HG03432 (cell line): ENCODE measurements around the gene RLN1.
"Not testable (repeated sequence)": the region's sequence is repeated elsewhere in the genome, so short reads cannot be mapped to it uniquely, and the experiment has no call there.

ENCODE experiments used
- ATAC-seq: cut with Tn5 transposase; IDR thresholded peaks from one replicate; pipeline ENCODE4 v1.9.1; 2021; ENCODE audit warnings: mild to moderate bottlenecking, moderate library complexity; ENCODE audit not compliant: unreplicated experiment

Gene RLN1

GRCh38 chr9:5326187-5326586, 13.5 kb downstream of the RLN1 start:
- no peak for ATAC-seq

DNA sequence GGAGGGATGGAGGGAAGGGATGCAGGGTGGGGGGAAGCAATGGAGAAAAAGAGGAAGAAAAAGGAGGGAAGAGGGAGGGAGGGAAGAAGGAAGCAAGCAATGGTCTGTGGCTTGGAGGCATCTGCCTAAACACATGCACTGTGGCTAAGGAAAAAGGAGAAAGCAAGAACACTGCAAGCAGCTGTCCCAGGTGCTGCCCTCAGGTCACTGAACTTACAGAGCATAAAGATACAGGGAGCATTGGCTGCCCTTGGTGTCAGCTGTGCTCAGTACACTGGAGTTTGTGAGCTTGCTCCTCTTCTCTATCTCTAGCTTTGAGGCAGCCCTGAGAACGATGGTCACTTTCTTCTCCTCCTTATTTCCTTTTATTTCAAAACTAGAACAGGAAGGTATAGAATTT, 18.1 kb downstream of the RLN1 start:
- ATAC-seq, result not testable (repeated sequence)

- no peak for ATAC-seq
Observed at GRCh38 chr9:5321058-5321457, 18.6 kb downstream of the RLN1 start.

GRCh38 chr9:5316406-5316805, 23.3 kb downstream of the RLN1 start:
- ATAC-seq, result not testable (repeated sequence)

- ATAC-seq, result no peak
Observed at GRCh38 chr9:5315187-5315923, 24.3 kb downstream of the RLN1 start.

- ATAC-seq, result no peak
Observed at GRCh38 chr9:5310851-5311250, 28.8 kb downstream of the RLN1 start.

GRCh38 chr9:5305741-5306140, 33.9 kb downstream of the RLN1 start:
- no peak for ATAC-seq

DNA sequence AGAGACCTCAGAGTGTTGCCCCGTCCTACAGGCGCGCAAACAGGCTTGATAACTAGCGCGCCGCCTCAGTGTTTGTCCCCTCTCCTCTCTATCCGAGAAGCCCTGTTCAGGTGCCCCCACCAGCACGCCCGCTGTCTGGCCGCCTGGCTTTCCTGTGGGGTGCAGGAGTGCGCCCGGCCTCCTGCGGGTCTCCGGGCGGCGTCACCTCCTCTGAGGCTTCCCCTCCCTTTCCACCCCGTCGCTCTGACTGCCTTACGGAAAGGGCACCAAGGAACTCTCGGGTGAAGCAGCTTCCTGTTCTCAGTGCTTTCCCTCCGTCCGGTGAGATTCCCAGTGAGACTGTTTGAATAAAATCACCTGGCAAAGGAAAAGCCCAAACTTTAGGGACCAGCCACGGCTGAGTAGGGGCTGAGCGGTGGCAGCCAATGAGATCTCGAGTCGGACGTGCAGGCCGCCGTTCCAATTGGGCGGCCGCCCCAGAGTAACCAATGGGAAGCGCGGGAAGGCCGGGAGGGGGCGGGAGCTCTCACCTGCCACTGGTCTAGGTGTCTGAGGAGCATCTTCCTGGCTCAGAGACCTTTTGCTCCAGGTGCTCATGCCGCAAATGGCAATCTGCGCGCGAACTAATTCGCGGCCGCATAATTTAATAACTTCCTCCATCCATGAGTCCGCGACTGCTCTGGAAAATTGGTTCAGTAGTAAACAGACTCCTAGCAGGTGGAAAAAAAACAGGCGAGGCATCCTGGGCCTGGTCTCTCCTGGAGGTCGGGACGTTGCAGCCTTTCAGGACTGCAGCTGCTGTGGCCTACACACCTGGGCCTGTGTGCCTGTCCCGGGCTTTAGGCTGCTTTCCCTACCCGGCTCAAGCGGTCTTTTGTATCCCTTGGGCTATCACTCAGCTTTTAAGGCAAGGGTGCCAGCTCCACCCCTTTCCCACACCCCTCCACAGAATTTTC, 35.6 kb downstream of the RLN1 start, which contains the start of gene RLN2:
RLN2 (minus strand) TSS at position 877 of the 956 bp plus-strand sequence; CDS start at position 741, 136 bp downstream.
- ATAC-seq, result peak; percentile 100

- ATAC-seq, result no peak
Observed at GRCh38 chr9:5301544-5301943, 38.1 kb downstream of the RLN1 start.

DNA sequence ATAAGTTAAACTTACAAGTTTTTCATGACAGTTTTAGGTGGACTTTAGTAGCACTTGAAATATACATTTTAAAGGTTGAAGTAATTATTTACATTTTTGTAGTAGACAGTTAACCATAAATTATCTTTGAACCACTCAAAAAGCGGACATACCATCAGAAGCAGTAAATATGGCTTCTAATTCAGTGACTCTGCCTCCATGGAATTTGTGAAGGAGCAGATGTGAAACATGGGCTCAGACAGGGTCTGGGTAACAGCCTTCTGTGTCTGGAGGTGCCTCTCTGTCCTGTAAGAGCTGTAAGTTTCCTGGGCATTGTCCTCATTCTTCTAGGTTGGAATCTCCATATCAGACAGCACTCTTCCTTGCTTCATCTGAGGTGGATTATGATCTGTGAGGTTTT, 47.5 kb downstream of the RLN1 start:
- no peak for ATAC-seq

GRCh38 chr9:5288591-5288990, 51.1 kb downstream of the RLN1 start:
- ATAC-seq, result no peak

GRCh38 chr9:5286262-5286661, 53.4 kb downstream of the RLN1 start:
- no peak for ATAC-seq
